CD4-positive, alpha-beta T cell (primary cell): ENCODE results near the gene PHACTR3. TPM values are rescaled to one million over a fixed set of nuclear protein-coding genes. Genes with fewer than 3 reads are reported as not detected.

ENCODE experiments used
- ATAC-seq: fragments of 200-7000 bp; cut with Tn5 transposase; one replicate; pipeline ENCODE4 v1.10.0; 2022; ENCODE audit warnings: mild to moderate bottlenecking; ENCODE audit not compliant: poor library complexity
- CTCF ChIA-PET: fragments of 350-600 bp; sonication (Branson Sonifier 250); formaldehyde crosslinking; loops from one replicate; lab custom pipeline; 2021; ENCODE audit warnings: antibody characterized with exemption, inconsistent platforms; lab: Charles Lee
- POLR2A ChIA-PET: fragments of 350-600 bp; sonication (Branson Sonifier 250); formaldehyde crosslinking; loops from one replicate; lab custom pipeline; 2021; ENCODE audit warnings: antibody characterized with exemption, inconsistent platforms; lab: Charles Lee
- DNase-seq, 14 experiments: peaks; one replicate each; pipeline ENCODE4 v3.0.0-alpha.2; 2013 to 2020; ENCODE audit warnings: mixed read lengths in 2 of 14
- H3K27ac ChIP-seq, 2 donors: one replicate each; pipeline versions ENCODE4 v1.5.1 to v1.7.0; 2013; ENCODE audit warnings: low read length in 2 of 2, low read depth in 1 of 2, mild to moderate bottlenecking in 1 of 2
- H3K27me3 ChIP-seq, 2 experiments: 1 replicate in 1 of 2; 2 replicates in 1 of 2; pipeline versions ENCODE4 v1.6.1 to v1.7.0; 2013; ENCODE audit warnings: low read length in 2 of 2, control low read depth in 1 of 2, mild to moderate bottlenecking in 1 of 2, moderate library complexity in 1 of 2; ENCODE audit not compliant: insufficient read depth in 2 of 2, control insufficient read depth in 1 of 2
- H3K36me3 ChIP-seq: one replicate; pipeline ENCODE4 v1.6.1; 2013; ENCODE audit warnings: low read length, control low read depth; ENCODE audit not compliant: insufficient read depth
- H3K4me1 ChIP-seq: one replicate; pipeline ENCODE4 v1.6.1; 2013; ENCODE audit warnings: low read length, control low read depth; ENCODE audit not compliant: insufficient read depth
- H3K4me3 ChIP-seq: one replicate; pipeline ENCODE4 v1.5.1; 2013; ENCODE audit warnings: mild to moderate bottlenecking, low read length, moderate library complexity
- H3K9me3 ChIP-seq, 2 experiments: 1 replicate in 1 of 2; 2 replicates in 1 of 2; pipeline versions ENCODE4 v1.6.1 to v1.7.0; 2013; ENCODE audit warnings: low read length in 2 of 2, mild to moderate bottlenecking in 2 of 2, control low read depth in 1 of 2, moderate library complexity in 1 of 2; ENCODE audit not compliant: control insufficient read depth in 1 of 2, insufficient read depth in 1 of 2
- H3K27ac Mint-ChIP-seq: one replicate; pipeline ENCODE4 v1.8.0; 2020; ENCODE audit warnings: mixed read lengths
- H3K27me3 Mint-ChIP-seq: one replicate; pipeline ENCODE4 v1.8.0; 2021; ENCODE audit warnings: mixed read lengths
- H3K36me3 Mint-ChIP-seq: one replicate; pipeline ENCODE4 v1.8.0; 2021; ENCODE audit warnings: low read depth, mixed read lengths
- H3K4me1 Mint-ChIP-seq: one replicate; pipeline ENCODE4 v1.8.0; 2021; ENCODE audit warnings: low read depth, mixed read lengths
- H3K4me3 Mint-ChIP-seq: one replicate; pipeline ENCODE4 v1.8.0; 2020; ENCODE audit warnings: mild to moderate bottlenecking, mixed read lengths
- H3K9me3 Mint-ChIP-seq: one replicate; pipeline ENCODE4 v1.8.0; 2020; ENCODE audit warnings: mixed read lengths
- intact Hi-C, 2 experiments: fragments of 100-400 bp; cut with DNase I in 1 of 2; cut with micrococcal nuclease in 1 of 2; formaldehyde crosslinking; loops; one replicate each; pipeline versions ENCODE4 v1.15.1 to v1.9.0; 2023 to 2025; cut with DNase I, micrococcal nuclease
- total RNA-seq, 174 experiments: library from RNA in 2 of 174; stranded (reverse) in 2 of 174; gene quantifications; one replicate each; pipeline ENCODE4 v1.2.3 and lab custom pipeline; 2021 to 2026
- TF ChIP-seq, protein P1 (sequence below): fragments of 200-600 bp; IDR thresholded peaks from one replicate; pipeline ENCODE4 v1.8.0; 2022; ENCODE audit warnings: antibody characterized with exemption, mild to moderate bottlenecking

Gene PHACTR3
- total RNA-seq, 2 experiments from 2014 or later: not detected

DNA sequence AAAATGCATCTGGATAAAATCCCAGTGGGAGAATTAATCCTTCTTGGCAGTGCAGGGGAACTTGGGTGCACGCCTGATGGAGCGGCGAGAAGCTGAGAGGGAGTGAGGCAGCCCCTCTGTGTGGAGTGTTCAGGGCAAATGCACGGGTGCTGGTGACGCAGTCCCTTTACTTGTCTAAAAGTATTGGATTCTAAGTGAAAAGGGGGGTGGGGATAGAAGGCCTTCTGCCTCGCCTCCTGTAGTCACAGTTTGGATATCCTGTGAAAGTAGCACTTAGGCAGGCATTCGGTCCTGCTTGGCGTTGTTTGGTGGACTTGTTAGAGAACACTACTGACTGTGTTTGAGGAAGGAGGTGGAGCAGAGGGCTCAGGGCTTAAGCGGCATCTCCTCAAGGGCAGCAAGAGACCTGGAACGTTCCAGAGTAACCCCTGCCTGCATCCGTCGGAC lies 39.3 kb downstream of the PHACTR3 start:
- intact Hi-C loops: no loop called here
- Histone ChIP-seq H3K4me1 (no peaks in the 10 kb centered on the region), H3K27ac (no peak overlapping the region), H3K4me3 (no peak overlapping the region), H3K36me3 (no peaks in the 10 kb centered on the region), H3K9me3 (peaks cover 0 to 10% of the 10 kb centered on the region in 2 experiments), H3K27me3 (peaks cover 0 to 3% of the 10 kb centered on the region in 2 experiments)
- TF ChIP-seq, protein P1, sequence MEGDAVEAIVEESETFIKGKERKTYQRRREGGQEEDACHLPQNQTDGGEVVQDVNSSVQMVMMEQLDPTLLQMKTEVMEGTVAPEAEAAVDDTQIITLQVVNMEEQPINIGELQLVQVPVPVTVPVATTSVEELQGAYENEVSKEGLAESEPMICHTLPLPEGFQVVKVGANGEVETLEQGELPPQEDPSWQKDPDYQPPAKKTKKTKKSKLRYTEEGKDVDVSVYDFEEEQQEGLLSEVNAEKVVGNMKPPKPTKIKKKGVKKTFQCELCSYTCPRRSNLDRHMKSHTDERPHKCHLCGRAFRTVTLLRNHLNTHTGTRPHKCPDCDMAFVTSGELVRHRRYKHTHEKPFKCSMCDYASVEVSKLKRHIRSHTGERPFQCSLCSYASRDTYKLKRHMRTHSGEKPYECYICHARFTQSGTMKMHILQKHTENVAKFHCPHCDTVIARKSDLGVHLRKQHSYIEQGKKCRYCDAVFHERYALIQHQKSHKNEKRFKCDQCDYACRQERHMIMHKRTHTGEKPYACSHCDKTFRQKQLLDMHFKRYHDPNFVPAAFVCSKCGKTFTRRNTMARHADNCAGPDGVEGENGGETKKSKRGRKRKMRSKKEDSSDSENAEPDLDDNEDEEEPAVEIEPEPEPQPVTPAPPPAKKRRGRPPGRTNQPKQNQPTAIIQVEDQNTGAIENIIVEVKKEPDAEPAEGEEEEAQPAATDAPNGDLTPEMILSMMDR: no peak
- no peaks in the 10 kb centered on the region for H3K4me1 Mint-ChIP-seq
- H3K36me3 Mint-ChIP-seq: no peaks in the 10 kb centered on the region
- peaks cover 6% of the 10 kb centered on the region for H3K27me3 Mint-ChIP-seq
- POLR2A ChIA-PET: no interaction called here
- no peak for ATAC-seq
- H3K27ac Mint-ChIP-seq: no peak overlapping the region
- no peak overlapping the region for H3K4me3 Mint-ChIP-seq
- peaks cover 5% of the 10 kb centered on the region for H3K9me3 Mint-ChIP-seq
- DNase-seq: no peak
- CTCF ChIA-PET: no interaction called here

DNA sequence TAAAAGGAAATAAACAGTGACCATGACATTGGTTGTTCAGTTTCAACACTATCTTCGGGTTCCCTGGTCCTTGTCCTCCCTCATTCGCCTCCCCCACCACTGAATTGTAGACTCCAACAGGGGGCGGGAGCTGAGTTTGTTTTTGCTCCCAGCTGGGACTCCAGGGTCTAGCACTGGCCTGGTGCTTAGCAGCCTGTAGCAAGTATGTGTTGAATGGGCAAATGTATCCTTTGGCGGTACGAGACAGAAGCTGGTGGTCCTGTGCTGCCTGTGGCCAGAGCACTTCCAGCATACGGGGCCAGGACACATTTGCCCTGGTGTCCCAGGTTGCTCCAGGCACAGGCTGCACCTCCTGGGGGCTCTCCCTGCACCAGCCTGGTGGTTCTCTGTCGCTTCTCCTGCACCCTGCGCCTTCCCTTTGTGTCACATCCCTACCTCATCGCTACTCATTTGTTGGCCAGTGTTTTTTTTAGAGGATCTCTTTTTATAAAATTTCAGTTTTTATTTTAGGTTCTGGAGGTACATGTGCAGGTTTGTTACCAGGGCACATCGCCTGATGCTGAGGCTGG lies 40.1 kb downstream of the PHACTR3 start:
- CTCF ChIA-PET: no interaction called here
- POLR2A ChIA-PET: no interaction called here
- Mint-ChIP-seq H3K9me3 (peaks cover 5% of the 10 kb centered on the region), H3K36me3 (no peaks in the 10 kb centered on the region), H3K4me1 (no peaks in the 10 kb centered on the region), H3K27me3 (peaks cover 6% of the 10 kb centered on the region), H3K4me3 (no peak overlapping the region), H3K27ac (no peak overlapping the region)
- peaks cover 0 to 7% of the 10 kb centered on the region in 2 experiments for H3K27me3 ChIP-seq
- ATAC-seq (no peak), DNase-seq (no peak)
- H3K9me3 ChIP-seq: peaks cover 0 to 10% of the 10 kb centered on the region in 2 experiments
- no peak overlapping the region for H3K27ac ChIP-seq
- no peaks in the 10 kb centered on the region for H3K36me3 ChIP-seq
- intact Hi-C loops: no loop called here
- TF ChIP-seq, protein P1: no peak
- no peaks in the 10 kb centered on the region for H3K4me1 ChIP-seq
- H3K4me3 ChIP-seq: no peak overlapping the region

GRCh38 chr20:59645271-59645670 lies 40.9 kb downstream of the PHACTR3 start:
- Mint-ChIP-seq H3K36me3 (no peaks in the 10 kb centered on the region), H3K4me1 (no peaks in the 10 kb centered on the region), H3K27ac (no peak overlapping the region), H3K9me3 (peaks cover 5% of the 10 kb centered on the region), H3K27me3 (peaks cover 7% of the 10 kb centered on the region), H3K4me3 (no peak overlapping the region)
- ATAC-seq (no peak), DNase-seq (no peak)
- ChIA-PET CTCF (no interaction called here), POLR2A (no interaction called here)
- Histone ChIP-seq H3K9me3 (peaks cover 0 to 10% of the 10 kb centered on the region in 2 experiments), H3K4me3 (no peak overlapping the region), H3K27ac (no peak overlapping the region), H3K4me1 (no peaks in the 10 kb centered on the region), H3K27me3 (peaks cover 0 to 7% of the 10 kb centered on the region in 2 experiments), H3K36me3 (no peaks in the 10 kb centered on the region)
- intact Hi-C loops: no loop called here
- TF ChIP-seq, protein P1: no peak
